Activated CD8-positive, alpha-beta memory T cell treated with anti-CD3 and anti-CD28 coated beads, Interleukin-2, amount 50 U/mL, for 48 hours (primary cell): ENCODE results near the gene TMEM150A.
"Not testable (repeated sequence)": the region's sequence is repeated elsewhere in the genome, so short reads cannot be mapped to it uniquely, and the experiment has no call there.

Source experiments
- DNase-seq: peaks from one replicate; pipeline ENCODE4 v3.0.0-alpha.2; 2020

TMEM150A gene

GRCh38 chr2:85602476-85603234, at the start of gene TMEM150A:
TSS of gene TMEM150A (minus strand) at chr2:85602698. CDS start at chr2:85601948, 750 bp downstream.
- peak; percentile 93 for DNase-seq

DNA sequence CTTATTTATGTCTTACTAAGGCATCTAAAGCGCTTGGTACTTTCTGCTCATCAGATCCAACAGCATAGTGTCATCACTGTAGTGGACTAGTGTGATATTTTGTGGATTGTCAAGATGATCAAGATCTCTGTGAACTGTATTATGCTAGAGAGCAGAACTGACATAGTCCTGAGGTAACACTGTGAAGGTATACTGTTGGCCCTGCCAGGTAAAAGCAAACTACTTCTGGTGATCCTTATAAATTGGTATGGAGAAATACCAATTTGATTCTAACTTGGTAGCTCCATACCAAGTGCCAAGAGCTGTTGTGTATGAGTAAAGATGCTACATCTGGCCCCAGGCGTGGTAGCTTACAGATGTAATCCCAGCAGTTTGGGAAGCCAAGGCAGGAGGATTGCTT, 49.6 kb upstream of the TMEM150A start:
- DNase-seq = no peak

DNA sequence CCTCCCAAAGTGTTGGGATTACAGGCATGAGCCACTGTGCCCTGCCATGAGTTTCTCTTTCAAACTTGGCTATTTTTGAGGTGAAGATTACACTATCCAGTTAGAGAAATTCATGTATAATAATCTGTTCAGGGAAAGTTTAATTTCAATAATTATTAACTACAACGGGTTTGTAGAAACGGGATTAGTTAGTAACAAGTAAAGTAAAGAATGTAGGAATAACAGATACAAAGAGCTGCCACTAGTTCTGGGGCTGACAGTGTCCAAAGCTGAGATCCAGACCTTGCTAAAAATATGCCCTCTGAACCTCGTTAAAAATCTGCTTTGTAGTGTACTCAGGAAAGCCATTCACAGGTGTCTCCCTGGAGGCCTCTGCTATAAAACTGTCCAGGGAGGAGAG, 48.6 kb upstream of the TMEM150A start:
- DNase-seq = no peak

GRCh38 chr2:85650456-85650855, 48.0 kb upstream of the TMEM150A start:
- DNase-seq = no peak

- DNase-seq = no peak
Measured at GRCh38 chr2:85649201-85650190, 47.0 kb upstream of the TMEM150A start.

DNA sequence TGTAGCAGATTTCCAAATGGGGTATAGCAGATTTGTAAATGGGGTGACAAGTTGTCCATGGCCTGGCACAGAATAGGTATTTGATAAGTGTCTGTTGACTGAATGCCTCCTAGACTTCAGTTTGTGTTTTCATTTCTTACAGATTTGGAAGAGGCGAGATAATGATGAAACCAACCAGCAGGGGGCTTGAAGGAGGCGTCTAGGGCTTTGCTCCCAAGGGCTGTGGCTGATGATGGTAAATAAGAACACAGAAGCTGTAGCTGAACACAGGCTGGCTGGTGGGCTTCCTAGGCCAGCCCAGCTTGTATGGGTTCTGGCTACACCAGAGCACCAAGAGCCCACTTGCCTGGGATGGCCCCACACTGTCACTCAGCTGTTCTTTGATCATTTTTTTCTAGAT, 46.1 kb upstream of the TMEM150A start:
- DNase-seq = no peak

DNA sequence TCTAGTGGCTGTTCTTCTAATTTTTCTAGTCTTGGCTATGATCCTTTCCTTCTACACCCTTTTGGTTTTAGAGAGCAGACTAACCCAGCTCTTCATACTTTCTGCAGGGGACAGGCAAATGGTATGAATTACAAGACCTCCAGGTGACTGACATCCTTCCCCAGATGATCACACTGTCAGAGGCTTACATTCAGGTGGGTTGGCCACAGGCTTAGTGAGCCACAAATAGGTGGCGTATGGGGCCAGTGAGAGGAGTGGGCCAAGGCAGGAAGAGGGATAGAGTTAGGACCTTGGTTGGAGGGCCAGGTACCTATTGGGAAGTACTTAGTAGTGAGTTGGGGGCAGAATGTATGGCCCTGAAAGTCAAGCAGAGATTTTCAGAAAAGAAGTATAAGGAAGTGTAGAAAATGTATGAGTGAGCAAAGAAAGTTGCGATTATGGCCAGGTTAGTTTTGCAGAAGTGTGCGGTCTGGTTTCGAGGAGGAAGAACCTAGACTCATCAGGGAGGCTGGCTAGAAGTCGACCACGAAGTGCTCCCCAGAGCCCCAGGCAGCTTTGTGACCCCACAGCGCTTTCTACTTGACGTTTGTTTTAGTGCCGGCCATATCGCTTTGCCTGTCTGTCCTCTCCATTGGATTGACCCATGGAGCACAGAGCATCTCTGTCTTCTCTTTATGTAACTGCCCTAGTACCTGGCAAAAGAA, 45.5 kb upstream of the TMEM150A start:
- no peak for DNase-seq

GRCh38 chr2:85646166-85646565, 43.7 kb upstream of the TMEM150A start:
- DNase-seq = no peak

- no peak for DNase-seq
Measured at GRCh38 chr2:85644909-85645308, 42.4 kb upstream of the TMEM150A start.

- DNase-seq = no peak
Measured at GRCh38 chr2:85642725-85643124, 40.2 kb upstream of the TMEM150A start.

- no peak for DNase-seq
Measured at GRCh38 chr2:85635636-85636035, 33.1 kb upstream of the TMEM150A start.

DNA sequence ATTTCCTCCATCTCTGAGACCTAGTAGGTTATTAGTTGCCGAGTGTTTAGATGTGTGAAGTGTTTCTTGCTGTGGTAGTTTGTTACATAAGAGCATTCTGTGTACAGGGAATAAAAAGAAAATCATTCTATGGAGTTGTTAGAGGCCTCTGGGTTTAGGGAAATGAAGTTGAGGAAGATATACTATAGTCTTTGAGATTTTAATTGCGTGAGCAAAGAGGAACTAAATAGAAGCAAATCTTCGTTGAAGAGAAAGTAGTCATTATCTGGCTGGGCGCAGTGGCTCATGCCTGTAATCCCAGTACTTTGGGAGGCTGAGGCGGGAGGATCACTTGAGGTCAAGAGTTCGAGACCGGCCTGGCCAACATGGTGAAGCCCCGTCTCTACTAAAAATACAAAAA, 32.5 kb upstream of the TMEM150A start:
- DNase-seq = no peak

GRCh38 chr2:85631316-85631715, 28.8 kb upstream of the TMEM150A start:
- DNase-seq = no peak

DNA sequence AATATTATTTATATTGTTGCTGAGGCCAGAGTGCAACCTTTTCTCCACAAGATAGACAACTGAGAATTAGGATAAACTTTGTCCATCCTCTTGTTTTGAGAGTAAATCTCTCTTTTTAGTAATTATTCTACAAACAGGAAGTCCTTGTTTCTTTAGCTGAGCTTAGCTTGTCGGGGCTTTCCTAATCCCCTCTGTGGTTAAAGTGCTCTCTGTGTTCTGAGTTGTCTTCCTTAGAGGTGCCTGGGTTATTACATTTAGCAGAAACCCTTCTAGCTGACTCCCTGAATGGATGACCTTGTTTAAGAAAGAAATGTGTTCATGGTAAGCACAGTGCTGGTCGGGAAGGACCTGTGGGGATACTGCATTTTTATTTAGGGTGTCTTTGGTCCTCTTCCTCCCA, 26.2 kb upstream of the TMEM150A start:
- DNase-seq = no peak

DNA sequence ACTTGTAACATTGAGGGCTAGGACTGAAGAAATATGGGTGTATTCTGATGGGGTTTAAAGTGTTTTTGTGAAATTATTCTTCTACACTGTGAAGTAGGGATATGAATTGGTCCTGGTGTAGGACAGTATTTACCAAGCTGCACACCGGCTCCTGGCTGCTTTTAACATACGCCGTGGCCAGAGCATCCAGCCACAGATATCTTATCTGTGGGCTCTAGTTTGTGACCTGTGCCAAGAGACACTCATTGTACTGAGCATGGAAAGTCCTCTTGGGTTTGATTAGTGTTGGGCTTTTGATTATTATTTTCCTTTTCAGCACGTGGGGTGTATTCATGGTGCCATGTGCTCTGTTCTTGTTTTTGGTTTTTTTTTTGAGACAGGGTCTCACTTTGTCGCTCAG, 21.5 kb upstream of the TMEM150A start:
- no peak for DNase-seq

DNA sequence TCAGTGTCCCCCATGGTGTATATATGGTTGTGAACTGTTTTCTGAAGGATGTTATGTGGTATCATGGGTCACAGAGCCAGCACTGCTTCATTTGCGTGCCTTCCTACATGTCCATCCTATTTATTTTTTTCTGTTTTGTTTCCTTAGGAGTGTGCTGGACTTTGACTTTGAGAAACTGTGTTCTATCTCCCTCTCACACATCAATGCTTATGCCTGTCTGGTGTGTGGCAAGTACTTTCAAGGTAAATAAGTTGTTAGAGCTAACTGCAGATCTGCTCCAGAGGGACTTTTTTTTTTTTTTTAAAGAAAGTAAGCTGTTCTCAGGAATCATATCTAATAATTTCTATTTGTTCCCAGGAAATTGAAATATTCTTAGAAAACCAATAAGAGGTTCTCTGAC, 18.8 kb upstream of the TMEM150A start:
- DNase-seq = no peak

DNA sequence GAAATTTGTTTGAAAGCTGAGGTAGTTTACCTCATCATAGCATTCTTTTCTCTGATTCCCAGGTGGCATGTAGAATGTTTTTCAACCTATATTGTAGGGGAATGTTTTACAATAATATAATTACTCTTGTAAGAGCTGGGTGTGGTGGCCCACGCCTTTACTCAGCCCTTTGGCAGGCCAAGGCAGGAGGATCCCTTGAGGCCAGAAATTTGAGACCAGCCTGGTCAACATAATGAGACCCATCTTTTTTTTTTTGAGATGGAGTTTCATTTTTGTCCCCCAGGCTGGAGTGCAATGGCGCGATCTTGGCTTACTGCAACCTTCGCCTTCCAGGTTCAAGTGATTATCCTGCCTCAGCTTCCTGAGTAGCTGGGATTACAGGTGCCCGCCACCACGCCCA, 17.1 kb upstream of the TMEM150A start:
- DNase-seq = no peak

- not testable (repeated sequence) for DNase-seq
Measured at GRCh38 chr2:85617723-85618122, 15.2 kb upstream of the TMEM150A start.

DNA sequence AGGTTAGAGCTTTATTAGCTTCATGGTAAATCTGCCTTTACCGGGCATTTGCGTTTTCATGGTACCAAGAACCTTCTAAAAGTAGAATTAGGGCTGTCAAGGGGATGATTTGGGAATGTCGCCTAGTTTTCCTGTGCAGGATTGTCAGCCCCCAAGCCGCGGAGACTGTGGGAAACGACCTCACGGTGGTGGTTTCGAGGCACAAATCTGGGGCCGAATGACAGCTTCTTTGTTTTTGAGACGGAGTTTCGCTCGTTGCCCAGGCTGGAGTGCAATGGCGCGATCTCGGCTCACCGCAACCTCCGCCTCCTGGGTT, 12.9 kb upstream of the TMEM150A start:
- DNase-seq = no peak

- DNase-seq = not testable (repeated sequence)
Measured at GRCh38 chr2:85614757-85615156, 12.3 kb upstream of the TMEM150A start.

DNA sequence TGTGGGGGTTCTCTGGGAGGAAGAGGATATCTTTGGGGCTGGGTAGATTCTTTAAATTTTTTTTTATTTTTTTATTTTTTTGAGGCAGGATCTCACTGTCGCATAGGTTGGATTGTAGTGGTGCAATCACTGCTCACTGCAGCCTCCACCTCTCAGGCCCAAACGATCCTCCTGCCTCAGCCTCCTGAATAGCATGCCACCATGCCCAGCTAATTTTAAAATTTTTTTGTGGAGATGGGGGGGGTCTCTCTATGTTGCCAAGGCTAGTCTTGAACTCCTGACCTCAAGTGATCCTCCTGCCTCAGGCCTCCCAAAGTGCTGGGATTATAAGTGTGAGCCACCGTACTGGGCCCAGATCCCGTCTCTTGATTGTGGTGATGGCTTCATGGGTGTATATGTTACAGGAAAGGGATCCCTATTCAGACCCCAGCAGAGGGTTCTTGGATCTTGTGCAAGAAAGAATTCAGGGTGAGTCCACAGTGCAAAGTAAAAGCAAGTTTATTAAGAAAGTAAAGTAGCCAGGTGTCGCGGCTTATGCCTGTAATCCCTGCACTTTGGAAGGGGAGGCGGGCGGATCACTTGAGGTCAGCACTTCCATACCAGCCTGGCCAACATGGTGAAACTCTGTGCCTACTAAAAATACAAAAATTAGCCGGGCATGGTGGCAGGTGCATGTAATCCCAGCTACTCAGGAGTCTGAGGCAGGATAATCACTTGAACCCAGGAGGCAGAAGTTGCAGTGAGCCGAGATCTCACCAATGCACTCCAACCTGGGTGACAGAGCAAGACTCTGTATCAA, 11.4 kb upstream of the TMEM150A start:
- DNase-seq = no peak
